ENCODE results near the gene PCYT2.

PCYT2 gene

DNA sequence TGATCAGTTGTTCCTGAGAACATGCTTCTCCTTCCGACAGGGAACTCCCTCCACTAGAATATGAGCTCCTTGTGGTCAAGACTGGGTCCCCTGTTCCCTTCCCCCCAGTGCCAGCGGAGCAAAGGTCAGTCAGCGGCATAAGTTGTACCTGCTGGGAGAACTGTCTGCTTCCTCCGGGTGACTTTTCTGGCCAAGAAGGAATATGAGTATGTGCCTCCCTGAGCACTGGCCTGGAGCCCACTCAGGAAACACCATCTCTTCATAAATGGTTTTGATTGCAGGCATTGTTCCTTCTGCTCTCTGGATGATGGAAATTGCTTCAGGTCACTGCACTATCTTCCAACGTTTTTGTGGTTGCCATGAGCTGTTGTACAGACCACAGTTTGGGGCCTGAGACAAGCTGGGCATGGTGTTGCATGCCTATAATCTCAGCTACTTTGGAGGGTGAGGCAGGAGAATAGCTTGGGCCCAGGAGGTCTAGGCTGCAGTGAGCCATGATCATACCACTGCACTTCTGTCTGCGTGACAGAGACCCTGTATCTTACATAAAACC lies 48.0 kb downstream of the PCYT2 start:
- peak overlapping the region; percentile 8 for H3K27ac ChIP-seq
- no peak for DNase-seq (ENCODE audit: low read depth, low spot score)

GRCh38 chr17:81860756-81861568 lies 50.2 kb downstream of the PCYT2 start:
- DNase-seq (ENCODE audit: low read depth, low spot score) = peak; percentile 100
- peak overlapping the region; percentile 95 for H3K27ac ChIP-seq

DNA sequence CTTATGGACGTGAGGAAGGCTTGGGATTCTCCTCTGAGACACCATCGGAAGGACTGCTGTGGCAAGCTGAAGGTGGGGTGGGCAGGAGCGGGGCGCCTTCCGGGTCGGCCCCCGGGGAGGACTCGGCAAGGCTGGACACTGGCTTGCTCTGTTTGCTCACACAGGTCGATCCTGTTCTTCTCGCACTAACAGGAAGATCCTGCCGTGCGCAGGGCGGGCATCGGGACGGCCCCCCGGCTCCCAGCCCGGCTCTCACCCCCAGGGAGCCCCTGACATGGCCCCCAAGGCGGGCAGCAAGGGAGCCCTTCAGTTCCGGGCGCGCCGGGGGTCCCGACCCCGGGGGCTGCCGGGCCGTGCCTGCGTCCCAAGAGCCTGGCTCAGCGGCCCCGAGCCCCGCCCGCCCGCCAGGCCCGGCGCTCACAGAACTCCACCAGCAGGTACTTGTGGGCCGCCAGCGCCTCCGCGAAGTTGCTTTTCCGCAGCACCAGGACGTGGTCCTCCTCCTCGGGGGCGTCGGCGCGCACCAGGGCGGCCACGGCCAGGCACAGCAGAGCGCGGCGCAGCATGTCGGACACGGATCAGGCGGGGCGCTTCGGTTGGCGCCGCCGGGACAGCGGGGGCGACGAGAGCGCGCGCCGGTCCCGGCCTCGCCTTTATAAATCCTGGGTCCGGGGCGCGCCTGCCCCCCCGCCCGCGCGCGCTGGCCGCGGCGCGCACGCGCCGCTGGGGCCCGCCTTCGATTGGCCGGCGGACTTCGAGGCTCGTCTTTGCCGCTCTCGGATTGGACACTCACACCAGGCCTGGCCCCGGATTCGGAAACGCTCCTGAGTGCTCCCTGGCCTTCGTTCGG lies 51.1 kb downstream of the PCYT2 start, which contains the start of gene P4HB:
Gene P4HB (minus strand): TSS at position 630 of the 850 bp plus-strand sequence. CDS start 64 bp downstream, at position 566.
- DNase-seq (ENCODE audit: low read depth, low spot score) = no peak
- H3K27ac ChIP-seq = peak within 1 kb of the TSS; percentile 95

DNA sequence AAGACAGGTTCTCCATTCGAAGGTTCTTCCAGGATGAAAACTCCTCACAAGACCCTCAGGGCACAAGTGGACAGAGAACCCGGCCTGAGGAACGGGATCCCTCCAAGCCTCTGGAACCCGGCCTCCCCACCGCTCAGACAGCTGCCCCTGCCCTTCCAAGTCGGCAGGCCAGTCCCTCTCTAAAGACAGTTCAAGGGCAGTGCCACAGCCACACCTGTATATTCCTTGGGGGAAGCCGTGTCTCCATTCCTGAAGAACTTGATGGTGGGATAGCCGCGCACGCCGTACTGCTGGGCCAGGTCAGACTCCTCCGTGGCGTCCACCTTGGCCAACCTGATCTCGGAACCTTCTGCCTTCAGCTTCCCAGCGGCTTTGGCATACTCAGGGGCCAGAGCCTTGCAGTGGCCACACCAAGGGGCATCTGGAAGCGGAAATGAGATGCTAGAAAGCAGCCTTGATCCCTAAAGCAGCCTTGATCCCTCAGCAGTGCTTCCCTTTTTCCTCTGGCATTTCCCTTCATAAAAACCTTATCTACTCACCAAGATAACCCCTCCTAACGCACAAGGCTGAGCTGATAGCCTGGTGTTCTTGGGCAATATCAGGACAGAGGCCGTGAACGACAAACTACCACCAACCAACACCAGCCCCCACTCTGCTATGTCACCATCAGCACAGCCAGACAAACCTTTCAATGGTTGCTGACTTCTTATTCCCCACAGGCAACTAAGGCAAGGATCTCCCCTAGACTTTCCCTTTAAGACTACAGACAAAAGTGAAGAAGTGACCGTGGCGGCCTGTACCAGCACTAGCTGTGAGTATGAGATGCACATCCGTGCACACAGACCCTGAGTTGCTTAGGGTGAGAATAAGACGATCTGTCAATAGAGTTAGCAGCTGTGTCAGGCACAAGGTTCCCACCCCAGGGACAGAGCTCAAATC lies 52.0 kb downstream of the PCYT2 start:
- no peak for DNase-seq (ENCODE audit: low read depth, low spot score)
- H3K27ac ChIP-seq = peak overlapping the region; percentile 95

DNA sequence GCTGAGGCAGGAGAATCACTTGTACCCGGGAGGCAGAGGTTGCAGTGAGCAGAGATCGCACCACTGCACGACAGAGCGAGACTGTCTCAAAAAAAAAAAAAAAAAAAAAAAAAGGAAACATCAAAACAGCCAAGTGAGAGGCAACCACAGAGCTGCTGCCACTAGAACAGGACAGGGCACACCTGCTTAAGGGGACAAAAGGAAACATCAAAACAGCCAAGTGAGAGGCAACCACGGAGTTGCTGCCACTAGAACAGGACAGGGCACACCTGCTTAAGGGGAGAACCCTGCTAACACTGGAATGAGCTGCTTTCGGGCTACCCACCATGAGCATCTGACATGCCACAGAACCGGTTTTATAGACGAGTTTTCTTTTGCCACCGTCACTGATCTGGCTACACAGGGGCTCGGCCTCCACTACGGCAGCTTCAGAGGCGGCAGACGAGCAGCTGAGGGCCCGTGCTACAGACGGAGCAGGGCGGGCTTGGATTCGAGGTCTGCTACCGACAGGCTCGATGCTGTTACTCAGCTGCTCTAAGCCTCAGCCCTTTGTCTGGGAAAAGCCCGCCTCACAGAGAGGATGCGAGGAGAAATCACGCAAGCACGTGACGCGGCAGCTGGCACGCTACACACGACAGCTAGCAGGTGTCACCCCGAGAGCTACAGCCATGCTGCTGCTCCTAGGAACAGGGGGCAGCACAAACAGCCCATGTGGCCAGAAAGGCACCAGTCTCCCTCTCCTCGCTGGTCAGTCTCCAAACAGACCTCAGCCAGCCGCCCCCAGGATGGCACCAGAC lies 52.8 kb downstream of the PCYT2 start:
- H3K27ac ChIP-seq = peak overlapping the region; percentile 95
- no peak for DNase-seq (ENCODE audit: low read depth, low spot score)

DNA sequence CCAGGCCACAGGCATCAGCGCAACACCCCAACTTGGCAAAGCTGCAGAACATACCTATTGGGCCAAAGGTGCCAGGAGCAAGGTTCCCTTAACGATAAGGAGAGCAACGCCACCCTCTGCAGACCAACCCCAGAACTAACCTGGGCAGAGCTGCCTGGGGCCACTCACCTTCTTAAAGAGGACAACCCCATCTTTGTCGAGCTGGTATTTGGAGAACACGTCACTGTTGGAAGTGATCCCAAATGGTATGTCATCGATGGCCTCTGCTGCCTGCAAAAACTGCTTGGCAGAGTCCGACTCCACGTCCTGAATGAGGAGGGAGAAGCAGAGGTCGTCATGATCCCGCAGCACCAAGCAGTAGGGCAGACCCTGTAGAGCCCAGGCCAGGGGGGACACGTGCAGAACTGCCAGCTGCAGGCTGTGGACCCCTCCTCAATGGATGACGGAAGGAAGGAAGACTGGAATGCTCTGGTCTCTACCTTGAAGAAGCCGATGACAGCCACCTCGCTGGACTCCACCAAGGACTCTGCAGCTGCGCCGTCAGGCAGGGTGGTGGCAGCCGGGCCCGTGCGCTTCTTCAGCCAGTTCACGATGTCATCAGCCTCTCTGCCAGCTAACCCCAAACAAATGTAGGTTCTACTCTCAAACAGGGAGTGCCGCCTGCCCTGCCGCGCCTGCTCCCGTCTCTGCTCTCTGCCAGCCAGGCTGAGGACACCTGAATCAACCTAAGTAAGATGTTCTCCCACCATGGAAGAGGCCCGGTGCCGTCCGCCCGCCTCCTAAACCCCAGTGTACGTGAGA lies 56.0 kb downstream of the PCYT2 start:
- peak overlapping the region; percentile 65 for H3K27ac ChIP-seq
- no peak for DNase-seq (ENCODE audit: low read depth, low spot score)

- no peak overlapping the region for H3K27ac ChIP-seq
- no peak for DNase-seq (ENCODE audit: low read depth, low spot score)
These were observed 59.0 kb downstream of the PCYT2 start for GRCh38 chr17:81852237-81852636.

DNA sequence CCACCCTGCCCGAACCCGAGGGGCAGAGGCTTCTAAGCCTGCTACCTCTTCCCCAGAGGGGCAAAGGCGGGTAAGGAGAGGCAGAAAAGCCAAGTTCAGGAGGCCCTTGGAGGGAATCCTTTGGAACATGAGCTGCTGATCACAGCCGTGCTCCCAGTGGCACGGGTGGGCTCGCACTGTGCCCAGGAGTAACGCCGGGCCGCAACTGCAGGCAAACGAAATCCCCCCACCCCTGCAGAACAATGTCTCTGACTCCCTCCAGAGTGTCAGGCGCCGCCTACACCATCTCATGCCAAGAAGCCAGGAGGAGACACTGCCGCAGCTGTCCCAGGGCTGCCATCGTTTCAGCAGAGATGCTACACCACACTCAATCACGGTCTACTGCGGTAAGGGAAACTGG lies 59.8 kb downstream of the PCYT2 start:
- no peak for DNase-seq (ENCODE audit: low read depth, low spot score)
- H3K27ac ChIP-seq = no peak overlapping the region

All from epithelial cell of prostate (primary cell).